Cardiac muscle cell (in vitro differentiated cells and primary cell): ENCODE data around the gene IL27RA. TPM values are rescaled to one million over a fixed set of nuclear protein-coding genes. Genes with fewer than 3 reads are reported as not detected.
"Not testable (repeated sequence)": the region's sequence is repeated elsewhere in the genome, so short reads cannot be mapped to it uniquely, and the experiment has no call there.

ENCODE experiments used
- DNase-seq, 2 donors: peaks; one replicate each; pipeline versions ENCODE4 v3.0.0 to v3.0.0-alpha.2; 2010 to 2017; ENCODE audit warnings: low read depth in 1 of 2, low spot score in 1 of 2
- H3K27ac ChIP-seq: fragments of 200-600 bp; sonication (generic); 2 replicates; pipeline ENCODE4 v1.5.1; 2016
- H3K27me3 ChIP-seq: fragments of 200-600 bp; sonication (generic); 2 replicates; pipeline ENCODE4 v1.6.0; 2016; ENCODE audit warnings: control low read depth
- H3K36me3 ChIP-seq: fragments of 200-600 bp; sonication (generic); 2 replicates; pipeline ENCODE4 v1.5.1; 2016; ENCODE audit warnings: control low read depth
- H3K4me1 ChIP-seq: fragments of 200-600 bp; sonication (generic); 2 replicates; pipeline ENCODE4 v1.8.1; 2017; ENCODE audit warnings: low read depth, mild to moderate bottlenecking, mixed run types
- H3K4me3 ChIP-seq: fragments of 200-600 bp; sonication (generic); 2 replicates; pipeline ENCODE4 v1.5.1; 2016; ENCODE audit warnings: mild to moderate bottlenecking
- H3K9me3 ChIP-seq: fragments of 200-600 bp; sonication (generic); 2 replicates; pipeline ENCODE4 v1.5.1; 2017; ENCODE audit warnings: low read depth, mild to moderate bottlenecking, control low read depth
- polyA plus RNA-seq: library from polyadenylated mRNA; unstranded; fragments of >200 nt; fragmentation: Nextera tagmentation; extraction: Ambion mirVana; gene quantifications from 2 replicates; pipeline ENCODE4 v1.2.1, GENCODE V29; 2016
- total RNA-seq: library from RNA; depleted of rRNA; stranded (reverse); fragments of >200 nt; gene quantifications from 2 replicates; pipeline ENCODE4 v1.2.3, GENCODE V29; 2016
- TF ChIP-seq, protein P1 (sequence below): IDR thresholded peaks from 2 replicates; pipeline ENCODE4 v1.5.1; 2012; ENCODE audit warnings: low read depth, mild to moderate bottlenecking, low read length

IL27RA gene
- total and polyA plus RNA-seq, 2 experiments from 2014 or later, result 4.3 to 7.1 TPM

DNA sequence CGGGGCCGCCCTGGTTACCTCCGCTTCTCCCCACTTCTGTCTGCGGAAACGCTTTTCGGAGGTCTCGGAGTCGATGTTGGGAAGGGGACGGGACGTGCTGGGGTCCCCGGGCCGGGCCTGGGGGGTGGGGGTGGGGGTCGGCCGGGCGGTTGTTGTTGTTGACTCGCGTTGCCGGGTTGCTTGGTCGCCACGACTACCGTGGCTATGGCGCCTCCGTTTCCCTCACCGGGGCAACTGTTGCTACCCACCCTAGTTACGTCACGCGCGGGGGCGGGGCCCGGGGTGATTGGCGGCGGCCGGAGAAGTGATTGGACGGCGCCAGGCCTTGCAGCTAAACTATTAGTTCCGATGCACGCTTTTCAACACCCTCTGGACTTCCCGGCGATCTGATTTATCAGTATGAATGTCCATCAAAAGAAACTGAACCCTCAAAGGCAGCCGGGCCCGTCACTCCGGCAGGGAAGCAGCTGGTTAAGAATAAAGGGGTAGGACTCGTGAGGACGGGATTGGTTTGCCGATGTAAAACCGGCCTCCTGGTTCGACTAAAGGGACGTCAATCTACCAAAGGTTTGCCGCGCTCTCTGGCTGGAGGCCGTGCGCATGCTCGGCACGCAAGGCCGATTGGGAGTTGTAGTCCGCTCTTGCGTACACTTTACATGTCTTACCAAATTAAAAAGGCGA, 25.3 kb upstream of the IL27RA start, which contains the start of gene RFX1:
Gene RFX1 (minus strand): TSS at position 236 of the 681 bp plus-strand sequence. CDS start 12,477 bp downstream, outside the sequence.
- DNase-seq, result peak; percentile 99 to 100
- Histone ChIP-seq H3K4me3 (peak within 1 kb of the TSS; percentile 97), H3K27ac (peak within 1 kb of the TSS; percentile 98), H3K4me1 (no peaks in the 10 kb centered on the region), H3K27me3 (no peaks in the 10 kb centered on the region), H3K9me3 (no peaks in the 10 kb centered on the region), H3K36me3 (no peaks in the 10 kb centered on the region)
- TF ChIP-seq, protein P1, sequence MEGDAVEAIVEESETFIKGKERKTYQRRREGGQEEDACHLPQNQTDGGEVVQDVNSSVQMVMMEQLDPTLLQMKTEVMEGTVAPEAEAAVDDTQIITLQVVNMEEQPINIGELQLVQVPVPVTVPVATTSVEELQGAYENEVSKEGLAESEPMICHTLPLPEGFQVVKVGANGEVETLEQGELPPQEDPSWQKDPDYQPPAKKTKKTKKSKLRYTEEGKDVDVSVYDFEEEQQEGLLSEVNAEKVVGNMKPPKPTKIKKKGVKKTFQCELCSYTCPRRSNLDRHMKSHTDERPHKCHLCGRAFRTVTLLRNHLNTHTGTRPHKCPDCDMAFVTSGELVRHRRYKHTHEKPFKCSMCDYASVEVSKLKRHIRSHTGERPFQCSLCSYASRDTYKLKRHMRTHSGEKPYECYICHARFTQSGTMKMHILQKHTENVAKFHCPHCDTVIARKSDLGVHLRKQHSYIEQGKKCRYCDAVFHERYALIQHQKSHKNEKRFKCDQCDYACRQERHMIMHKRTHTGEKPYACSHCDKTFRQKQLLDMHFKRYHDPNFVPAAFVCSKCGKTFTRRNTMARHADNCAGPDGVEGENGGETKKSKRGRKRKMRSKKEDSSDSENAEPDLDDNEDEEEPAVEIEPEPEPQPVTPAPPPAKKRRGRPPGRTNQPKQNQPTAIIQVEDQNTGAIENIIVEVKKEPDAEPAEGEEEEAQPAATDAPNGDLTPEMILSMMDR, result no peak

DNA sequence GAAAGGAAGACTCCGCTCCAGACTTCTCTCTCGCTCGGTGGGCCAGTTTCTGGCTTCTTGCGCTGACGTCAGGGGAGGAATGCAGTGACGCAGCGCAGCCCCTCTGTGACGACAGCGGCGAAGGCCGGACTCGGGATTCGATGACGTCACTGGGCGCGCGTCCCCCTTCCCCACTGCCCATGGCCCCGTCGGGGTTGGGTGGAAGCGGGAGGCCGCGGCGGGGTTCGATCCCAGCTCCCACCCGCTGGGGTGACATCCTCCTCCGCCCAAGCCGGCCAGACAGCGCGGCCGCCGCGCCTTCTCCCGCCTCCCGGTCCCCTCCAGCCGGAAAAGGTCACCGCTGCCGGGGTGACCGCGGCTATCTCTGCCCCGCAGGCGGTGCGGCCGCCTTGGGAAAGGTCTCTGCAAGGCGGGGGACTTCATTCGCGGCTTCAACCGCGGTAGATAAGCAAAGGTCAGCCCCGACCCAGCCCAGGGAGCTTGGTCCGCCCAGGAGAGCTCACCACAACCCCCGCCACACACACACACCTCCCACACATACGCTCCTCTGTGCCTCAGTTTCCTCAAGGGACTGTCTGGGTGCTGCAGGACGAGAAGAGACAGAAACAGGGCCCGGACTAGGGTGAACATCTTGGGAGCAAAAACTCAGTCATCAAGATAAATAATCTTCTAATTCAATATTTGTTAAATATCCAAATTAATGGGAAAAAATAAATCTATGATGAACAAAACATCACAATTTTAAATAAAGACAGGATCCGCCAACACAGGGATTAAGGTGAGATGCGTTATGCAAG, 24.6 kb upstream of the IL27RA start:
- Histone ChIP-seq H3K4me3 (peak overlapping the region; percentile 60), H3K9me3 (no peaks in the 10 kb centered on the region), H3K27me3 (no peaks in the 10 kb centered on the region), H3K36me3 (no peaks in the 10 kb centered on the region), H3K4me1 (no peaks in the 10 kb centered on the region), H3K27ac (peak overlapping the region; percentile 96)
- DNase-seq, result no peak
- TF ChIP-seq, protein P1, result no peak

DNA sequence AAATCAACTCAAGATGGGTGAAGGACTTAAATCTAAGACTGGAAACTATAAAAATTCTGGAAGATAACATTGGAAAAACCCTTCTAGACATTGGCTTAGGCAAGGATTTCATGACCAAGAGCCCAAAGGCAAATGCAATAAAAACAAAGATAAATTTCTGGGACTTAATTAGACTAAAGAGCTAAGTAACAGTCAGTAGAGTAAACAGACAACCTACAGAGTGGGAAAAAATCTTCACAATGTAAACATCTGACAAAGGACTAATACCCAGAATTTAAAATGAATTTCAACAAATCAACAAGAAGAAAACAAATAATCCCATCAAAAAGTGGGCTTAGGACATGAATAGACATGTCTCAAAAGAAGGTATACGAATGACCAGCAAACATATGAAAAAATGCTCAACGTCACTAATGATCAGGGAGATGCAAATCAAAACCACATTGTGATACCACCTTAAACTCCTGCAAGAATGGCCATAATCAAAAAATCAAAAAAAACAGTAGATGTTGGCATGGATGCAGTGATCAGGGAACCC, 19.1 kb upstream of the IL27RA start:
- H3K36me3 ChIP-seq, result no peaks in the 10 kb centered on the region
- no peaks in the 10 kb centered on the region for H3K9me3 ChIP-seq
- no peak for DNase-seq
- H3K4me3 ChIP-seq, result no peak overlapping the region
- TF ChIP-seq, protein P1, result no peak
- no peak overlapping the region for H3K27ac ChIP-seq
- no peaks in the 10 kb centered on the region for H3K4me1 ChIP-seq
- no peaks in the 10 kb centered on the region for H3K27me3 ChIP-seq

DNA sequence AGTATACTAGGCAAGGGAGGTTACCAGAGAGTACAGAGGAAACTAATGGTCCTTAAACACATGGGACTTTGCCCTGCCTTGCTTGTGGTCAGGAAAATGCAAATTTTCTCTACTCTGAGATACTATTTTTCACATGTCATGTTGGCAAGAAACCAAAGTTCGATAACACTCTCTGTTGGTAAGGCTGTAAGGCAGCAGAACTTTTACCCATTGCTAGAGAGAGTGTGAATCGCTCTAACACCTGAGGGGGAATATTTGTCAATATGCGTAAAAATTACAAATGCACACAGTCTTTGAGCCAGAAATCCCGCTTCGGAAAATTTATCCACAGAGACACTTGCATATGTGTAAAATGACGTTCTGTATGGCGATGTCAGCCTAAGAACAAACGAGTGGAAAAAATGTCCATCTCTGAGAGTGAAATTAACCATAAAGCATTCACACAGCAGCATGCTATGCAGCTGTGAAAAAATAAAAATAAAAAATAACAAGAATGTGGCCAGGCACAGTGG, 16.0 kb upstream of the IL27RA start:
- TF ChIP-seq, protein P1, result no peak
- no peak for DNase-seq
- Histone ChIP-seq H3K36me3 (no peaks in the 10 kb centered on the region), H3K9me3 (no peaks in the 10 kb centered on the region), H3K4me3 (no peak overlapping the region), H3K27ac (no peak overlapping the region), H3K27me3 (no peaks in the 10 kb centered on the region), H3K4me1 (no peaks in the 10 kb centered on the region)

DNA sequence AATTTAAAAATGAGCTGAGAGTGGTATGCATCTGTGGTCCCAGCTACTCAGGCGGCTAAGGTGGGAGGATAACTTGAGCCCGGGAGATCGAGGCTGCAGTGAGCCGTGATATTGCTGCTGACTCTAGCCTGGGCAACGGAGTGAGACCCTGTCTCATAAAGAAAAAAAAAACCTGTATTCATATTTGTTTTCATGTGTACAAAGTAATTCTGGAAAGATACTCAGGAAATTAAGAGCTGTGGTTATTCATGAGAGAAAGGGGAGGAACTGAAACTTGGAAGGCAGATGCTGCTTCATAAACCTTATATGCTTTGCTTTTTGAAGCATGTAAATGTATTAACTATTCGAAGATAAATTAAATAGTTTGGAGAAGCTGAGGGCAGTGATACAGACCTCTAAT, 12.5 kb upstream of the IL27RA start:
- Histone ChIP-seq H3K9me3 (no peaks in the 10 kb centered on the region), H3K4me3 (no peak overlapping the region), H3K27ac (no peak overlapping the region), H3K27me3 (no peaks in the 10 kb centered on the region), H3K4me1 (no peaks in the 10 kb centered on the region), H3K36me3 (no peaks in the 10 kb centered on the region)
- TF ChIP-seq, protein P1, result no peak
- DNase-seq, result no peak

DNA sequence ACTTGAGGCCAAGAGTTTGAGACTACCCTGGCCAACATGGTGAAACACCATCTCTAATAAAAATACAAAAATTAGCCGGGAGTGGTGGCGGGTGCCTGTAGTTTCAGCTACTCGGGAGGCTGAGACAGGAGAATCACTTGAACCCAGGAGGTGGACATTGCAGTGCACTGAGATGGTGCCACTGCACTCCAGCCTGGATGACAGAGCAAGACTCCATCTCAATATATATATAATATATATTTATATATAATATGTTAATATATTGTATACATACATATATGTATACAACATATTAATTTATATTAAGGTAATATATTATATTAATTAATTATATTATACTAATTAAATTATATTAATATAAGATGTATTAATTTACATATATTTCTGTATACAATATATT, 11.8 kb upstream of the IL27RA start:
- H3K9me3 ChIP-seq, H3K27ac ChIP-seq, H3K27me3 ChIP-seq, H3K4me3 ChIP-seq, H3K36me3 ChIP-seq, H3K4me1 ChIP-seq, DNase-seq: not testable (repeated sequence)
